SK-N-SH treated with all-trans-retinoic acid at 6 μM for 48 hours (cell line): Measurements from ENCODE around the gene FBXW2.
"Not testable (repeated sequence)": the region's sequence is repeated elsewhere in the genome, so short reads cannot be mapped to it uniquely, and the experiment has no call there.

Experiments
- ATAC-seq: fragments of 200-7000 bp; cut with Tn5 transposase; 3 replicates; pipeline ENCODE4 v1.9.1; 2020; ENCODE audit warnings: mild to moderate bottlenecking, moderate library complexity
- ARNTL ChIP-seq: fragments of 450-650 bp; formaldehyde crosslinking; IDR thresholded peaks from 2 replicates; pipeline ENCODE4 v1.5.0; 2020; ENCODE audit warnings: low read depth, mild to moderate bottlenecking, moderate library complexity, borderline replicate concordance
- BACH2 ChIP-seq: fragments of 250-450 bp; sonication (Bioruptor Pico); IDR thresholded peaks from 2 replicates; pipeline ENCODE4 v1.9.0; 2021; ENCODE audit warnings: mild to moderate bottlenecking, borderline replicate concordance
- CSDC2 ChIP-seq: fragments of 250-450 bp; sonication (Bioruptor Pico); IDR thresholded peaks from 2 replicates; pipeline ENCODE4 v1.5.0; 2020; ENCODE audit warnings: mild to moderate bottlenecking, moderate library complexity
- ESRRG ChIP-seq: fragments of 250-450 bp; sonication (Bioruptor Pico); IDR thresholded peaks from 2 replicates; pipeline ENCODE4 v1.6.1; 2021; ENCODE audit warnings: mild to moderate bottlenecking
- GLIS3 ChIP-seq: fragments of 250-450 bp; sonication (Bioruptor Pico); IDR thresholded peaks from 2 replicates; pipeline ENCODE4 v1.5.0; 2020; ENCODE audit warnings: mild to moderate bottlenecking, moderate library complexity
- ISL1 ChIP-seq: fragments of 250-450 bp; sonication (Bioruptor Pico); IDR thresholded peaks from 2 replicates; pipeline ENCODE4 v2.1.2; 2022; ENCODE audit warnings: mild to moderate bottlenecking, moderate library complexity
- OSR1 ChIP-seq: fragments of 250-450 bp; sonication (Bioruptor Pico); IDR thresholded peaks from 2 replicates; pipeline ENCODE4 v1.8.0; 2022; ENCODE audit warnings: moderate library complexity, mild to moderate bottlenecking, inconsistent platforms
- PATZ1 ChIP-seq: fragments of 250-450 bp; sonication (Bioruptor Pico); IDR thresholded peaks from 2 replicates; pipeline ENCODE4 v1.8.0; 2020; ENCODE audit warnings: mild to moderate bottlenecking, moderate library complexity, borderline replicate concordance
- POU6F1 ChIP-seq: fragments of 250-450 bp; sonication (Bioruptor Pico); IDR thresholded peaks from 2 replicates; pipeline ENCODE4 v1.8.0; 2021; ENCODE audit warnings: low read depth, mild to moderate bottlenecking, moderate library complexity, borderline replicate concordance
- PPARA ChIP-seq: fragments of 250-450 bp; sonication (Bioruptor Pico); IDR thresholded peaks from 2 replicates; pipeline ENCODE4 v1.5.0; 2020; ENCODE audit warnings: mild to moderate bottlenecking, borderline replicate concordance
- RARB ChIP-seq: fragments of 250-450 bp; sonication (Bioruptor Pico); IDR thresholded peaks from 2 replicates; pipeline ENCODE4 v1.8.0; 2021; ENCODE audit warnings: mild to moderate bottlenecking, moderate library complexity
- SNAI2 ChIP-seq: fragments of 250-450 bp; sonication (Bioruptor Pico); IDR thresholded peaks from 2 replicates; pipeline ENCODE4 v1.5.0; 2020; ENCODE audit warnings: mild to moderate bottlenecking, moderate library complexity
- TCF4 ChIP-seq: fragments of 250-450 bp; sonication (Bioruptor Pico); IDR thresholded peaks from 2 replicates; pipeline ENCODE4 v1.8.0; 2021; ENCODE audit warnings: mild to moderate bottlenecking, moderate library complexity, borderline replicate concordance
- TOX ChIP-seq: fragments of 250-450 bp; sonication (Bioruptor Pico); IDR thresholded peaks from 2 replicates; pipeline ENCODE4 v1.8.0; 2021; ENCODE audit warnings: mild to moderate bottlenecking, moderate library complexity, borderline replicate concordance
- TSHZ2 ChIP-seq: fragments of 250-450 bp; sonication (Bioruptor Pico); IDR thresholded peaks from 2 replicates; pipeline ENCODE4 v1.5.0; 2020; ENCODE audit warnings: mild to moderate bottlenecking, moderate library complexity
- ZC3H10 ChIP-seq: fragments of 250-450 bp; sonication (Bioruptor Pico); IDR thresholded peaks from 2 replicates; pipeline ENCODE4 v1.5.1; 2021; ENCODE audit warnings: mild to moderate bottlenecking, moderate library complexity
- ZFP3 ChIP-seq: fragments of 250-450 bp; sonication (Bioruptor Pico); IDR thresholded peaks from 2 replicates; pipeline ENCODE4 v1.5.0; 2020; ENCODE audit warnings: mild to moderate bottlenecking, moderate library complexity
- ZFP30 ChIP-seq: fragments of 450-650 bp; formaldehyde crosslinking; IDR thresholded peaks from 2 replicates; pipeline ENCODE4 v1.5.0; 2022; ENCODE audit warnings: mild to moderate bottlenecking, moderate library complexity
- ZNF565 ChIP-seq: fragments of 450-650 bp; formaldehyde crosslinking; conservative IDR thresholded peaks from 2 replicates; pipeline ENCODE4 v1.5.0; 2020; ENCODE audit warnings: low read depth, mild to moderate bottlenecking, moderate library complexity
- ZNF70 ChIP-seq: fragments of 450-650 bp; formaldehyde crosslinking; IDR thresholded peaks from 2 replicates; pipeline ENCODE4 v1.5.0; 2020; ENCODE audit warnings: mild to moderate bottlenecking, moderate library complexity
- ZNF8 ChIP-seq: fragments of 450-650 bp; formaldehyde crosslinking; IDR thresholded peaks from 2 replicates; pipeline ENCODE4 v1.5.0; 2020; ENCODE audit warnings: mild to moderate bottlenecking, moderate library complexity
- TF ChIP-seq, protein P1 (sequence below): fragments of 250-450 bp; sonication (Bioruptor Pico); IDR thresholded peaks from 2 replicates; pipeline ENCODE4 v1.5.1; 2020; ENCODE audit warnings: low read depth, mild to moderate bottlenecking, moderate library complexity
- TF ChIP-seq, protein P2 (sequence below): fragments of 250-450 bp; sonication (Bioruptor Pico); IDR thresholded peaks from 2 replicates; pipeline ENCODE4 v1.5.1; 2021; ENCODE audit warnings: mild to moderate bottlenecking, moderate library complexity

Gene FBXW2

GRCh38 chr9:120755810-120756434 is 37.3 kb downstream of the FBXW2 start:
- TF ChIP-seq CSDC2 (CRISPR knock-in tag) (no peak), RARB (CRISPR knock-in tag) (no peak), ARNTL (CRISPR knock-in tag) (no peak)
- peak; percentile 82 for ATAC-seq

DNA sequence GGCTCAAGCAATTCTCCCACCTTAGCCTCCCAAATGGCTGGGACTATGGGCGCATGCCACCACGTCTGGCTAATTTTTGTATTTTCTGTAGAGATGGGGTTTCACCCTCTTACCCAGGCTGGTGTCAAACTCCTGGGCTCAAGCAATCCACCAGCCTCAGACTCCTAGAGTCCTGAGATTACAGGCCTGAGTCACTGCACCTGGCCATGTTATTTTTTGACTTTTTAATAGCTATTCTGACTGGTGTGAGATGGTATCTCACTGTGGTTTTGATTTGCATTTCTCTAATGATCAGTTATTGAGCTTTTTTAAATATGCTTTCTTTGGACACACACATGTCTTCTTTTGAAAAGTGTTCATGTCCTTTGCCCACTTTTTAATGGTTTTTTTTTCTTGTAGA is 38.2 kb downstream of the FBXW2 start:
- no peak for ATAC-seq
- TF ChIP-seq POU6F1 (CRISPR knock-in tag) (no peak), ZNF8 (CRISPR knock-in tag) (no peak), ARNTL (CRISPR knock-in tag) (no peak), TCF4 (CRISPR knock-in tag) (no peak), BACH2 (CRISPR knock-in tag) (no peak), SNAI2 (CRISPR knock-in tag) (no peak), RARB (CRISPR knock-in tag) (no peak), OSR1 (CRISPR knock-in tag) (no peak), ISL1 (CRISPR knock-in tag) (no peak), PPARA (CRISPR knock-in tag) (no peak), TOX (no peak), ESRRG (CRISPR knock-in tag) (no peak), ZC3H10 (no peak), ZNF70 (CRISPR knock-in tag) (no peak), GLIS3 (CRISPR knock-in tag) (no peak), CSDC2 (CRISPR knock-in tag) (no peak), PATZ1 (CRISPR knock-in tag) (no peak)
- TF ChIP-seq, protein P1, sequence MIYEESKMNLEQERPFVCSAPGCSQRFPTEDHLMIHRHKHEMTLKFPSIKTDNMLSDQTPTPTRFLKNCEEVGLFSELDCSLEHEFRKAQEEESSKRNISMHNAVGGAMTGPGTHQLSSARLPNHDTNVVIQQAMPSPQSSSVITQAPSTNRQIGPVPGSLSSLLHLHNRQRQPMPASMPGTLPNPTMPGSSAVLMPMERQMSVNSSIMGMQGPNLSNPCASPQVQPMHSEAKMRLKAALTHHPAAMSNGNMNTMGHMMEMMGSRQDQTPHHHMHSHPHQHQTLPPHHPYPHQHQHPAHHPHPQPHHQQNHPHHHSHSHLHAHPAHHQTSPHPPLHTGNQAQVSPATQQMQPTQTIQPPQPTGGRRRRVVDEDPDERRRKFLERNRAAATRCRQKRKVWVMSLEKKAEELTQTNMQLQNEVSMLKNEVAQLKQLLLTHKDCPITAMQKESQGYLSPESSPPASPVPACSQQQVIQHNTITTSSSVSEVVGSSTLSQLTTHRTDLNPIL, result no peak
- TF ChIP-seq, protein P2, sequence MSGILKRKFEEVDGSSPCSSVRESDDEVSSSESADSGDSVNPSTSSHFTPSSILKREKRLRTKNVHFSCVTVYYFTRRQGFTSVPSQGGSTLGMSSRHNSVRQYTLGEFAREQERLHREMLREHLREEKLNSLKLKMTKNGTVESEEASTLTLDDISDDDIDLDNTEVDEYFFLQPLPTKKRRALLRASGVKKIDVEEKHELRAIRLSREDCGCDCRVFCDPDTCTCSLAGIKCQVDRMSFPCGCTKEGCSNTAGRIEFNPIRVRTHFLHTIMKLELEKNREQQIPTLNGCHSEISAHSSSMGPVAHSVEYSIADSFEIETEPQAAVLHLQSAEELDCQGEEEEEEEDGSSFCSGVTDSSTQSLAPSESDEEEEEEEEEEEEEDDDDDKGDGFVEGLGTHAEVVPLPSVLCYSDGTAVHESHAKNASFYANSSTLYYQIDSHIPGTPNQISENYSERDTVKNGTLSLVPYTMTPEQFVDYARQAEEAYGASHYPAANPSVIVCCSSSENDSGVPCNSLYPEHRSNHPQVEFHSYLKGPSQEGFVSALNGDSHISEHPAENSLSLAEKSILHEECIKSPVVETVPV (CRISPR knock-in tag), result no peak

GRCh38 chr9:120750421-120750820 is 42.8 kb downstream of the FBXW2 start:
- no peak for ATAC-seq
- TF ChIP-seq POU6F1 (CRISPR knock-in tag) (no peak), GLIS3 (CRISPR knock-in tag) (no peak), PATZ1 (CRISPR knock-in tag) (no peak), TOX (no peak), ZNF565 (no peak), BACH2 (CRISPR knock-in tag) (no peak), ISL1 (CRISPR knock-in tag) (no peak), PPARA (CRISPR knock-in tag) (no peak), TCF4 (CRISPR knock-in tag) (no peak), RARB (CRISPR knock-in tag) (no peak), ZC3H10 (no peak), ZNF8 (CRISPR knock-in tag) (no peak), ZNF70 (CRISPR knock-in tag) (no peak), ZFP30 (CRISPR knock-in tag) (no peak), TSHZ2 (CRISPR knock-in tag) (no peak), ESRRG (CRISPR knock-in tag) (no peak), ZFP3 (CRISPR knock-in tag) (no peak)

DNA sequence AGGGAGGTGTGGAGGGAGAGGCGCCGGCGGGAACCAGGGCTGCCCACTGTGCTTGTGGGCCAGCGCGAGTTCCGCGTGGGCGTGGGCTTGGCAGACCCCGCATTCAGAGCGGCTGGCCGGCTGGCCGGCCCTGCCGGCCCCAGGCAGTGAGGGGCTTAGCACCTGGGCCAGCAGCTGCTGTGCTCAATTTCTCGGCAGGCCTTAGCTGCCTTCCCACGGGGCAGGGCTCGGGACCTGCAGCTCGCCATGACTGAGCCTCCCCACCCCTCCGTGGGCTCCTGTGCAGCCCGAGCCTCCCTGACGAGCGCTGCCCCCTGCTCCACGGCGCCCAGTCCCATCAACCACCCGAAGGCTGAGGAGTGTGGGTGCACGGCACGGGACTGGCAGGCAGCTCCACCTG is 46.9 kb downstream of the FBXW2 start:
- not testable (repeated sequence) for ATAC-seq
